OCI-LY3 (cell line): ENCODE results near the gene SKA2.

ENCODE experiments used
- H2AFZ ChIP-seq: fragments of 200-600, 300-600 bp; shearing (Covaris generic); 2 replicates; pipeline ENCODE4 v1.6.0; 2014; ENCODE audit warnings: antibody characterized with exemption, low read depth, low read length
- H3K27ac ChIP-seq: fragments of 200-600, 300-600 bp; sonication (generic); 2 replicates; pipeline ENCODE4 v1.5.1; 2014; ENCODE audit warnings: mild to moderate bottlenecking, low read length, moderate library complexity, mixed read lengths
- H3K27me3 ChIP-seq: fragments of 200-600, 300-600 bp; sonication (generic); 2 replicates; pipeline ENCODE4 v1.6.1; 2014; ENCODE audit warnings: low read depth, low read length, mixed read lengths
- H3K36me3 ChIP-seq: fragments of 200-600, 300-600 bp; sonication (generic); replicated peaks from 2 replicates; pipeline ENCODE3; 2014; ENCODE audit warnings: low read depth, low read length, mixed read lengths
- H3K4me1 ChIP-seq: fragments of 300-600, 200-600 bp; sonication (generic); 2 replicates; pipeline ENCODE4 v1.6.1; 2014; ENCODE audit warnings: low read length, mixed read lengths
- H3K4me2 ChIP-seq: fragments of 200-600, 300-600 bp; sonication (generic); 2 replicates; pipeline ENCODE4 v1.6.1; 2014; ENCODE audit warnings: low read length, mixed read lengths
- H3K4me3 ChIP-seq: fragments of 300-600, 200-600 bp; sonication (generic); 2 replicates; pipeline ENCODE4 v1.5.1; 2014; ENCODE audit warnings: antibody characterized with exemption, mild to moderate bottlenecking, low read length, moderate library complexity
- H3K79me2 ChIP-seq: fragments of 300-600, 200-600 bp; shearing (Covaris generic); 2 replicates; pipeline ENCODE4 v1.6.1; 2014; ENCODE audit warnings: mild to moderate bottlenecking, low read length, mixed read lengths
- H3K9ac ChIP-seq: fragments of 300-600, 200-600 bp; shearing (Covaris generic); 2 replicates; pipeline ENCODE4 v1.6.0; 2014; ENCODE audit warnings: mild to moderate bottlenecking, low read length, moderate library complexity
- H3K9me3 ChIP-seq: fragments of 200-600, 300-600 bp; shearing (Covaris generic); 2 replicates; pipeline ENCODE4 v1.6.1; 2014; ENCODE audit warnings: low read length, mixed read lengths; ENCODE audit not compliant: insufficient read depth
- H4K20me1 ChIP-seq: fragments of 200-600, 300-600 bp; sonication (generic); 2 replicates; pipeline ENCODE4 v1.6.1; 2016; ENCODE audit warnings: low read length, mixed read lengths; ENCODE audit not compliant: insufficient read depth
- EZH2phosphoT487 ChIP-seq: fragments of 200-600 bp; shearing (Covaris generic); IDR thresholded peaks from 2 replicates; pipeline ENCODE4 v1.6.1; 2018; ENCODE audit warnings: antibody characterized with exemption, mixed run types, low read depth
- TF ChIP-seq, protein P1 (sequence below): fragments of 200-600, 300-600 bp; sonication (generic); IDR thresholded peaks from 2 replicates; pipeline ENCODE4 v1.5.1; 2014; ENCODE audit warnings: antibody characterized with exemption, low read length, low read depth

The SKA2 gene, protein sequence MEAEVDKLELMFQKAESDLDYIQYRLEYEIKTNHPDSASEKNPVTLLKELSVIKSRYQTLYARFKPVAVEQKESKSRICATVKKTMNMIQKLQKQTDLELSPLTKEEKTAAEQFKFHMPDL

DNA sequence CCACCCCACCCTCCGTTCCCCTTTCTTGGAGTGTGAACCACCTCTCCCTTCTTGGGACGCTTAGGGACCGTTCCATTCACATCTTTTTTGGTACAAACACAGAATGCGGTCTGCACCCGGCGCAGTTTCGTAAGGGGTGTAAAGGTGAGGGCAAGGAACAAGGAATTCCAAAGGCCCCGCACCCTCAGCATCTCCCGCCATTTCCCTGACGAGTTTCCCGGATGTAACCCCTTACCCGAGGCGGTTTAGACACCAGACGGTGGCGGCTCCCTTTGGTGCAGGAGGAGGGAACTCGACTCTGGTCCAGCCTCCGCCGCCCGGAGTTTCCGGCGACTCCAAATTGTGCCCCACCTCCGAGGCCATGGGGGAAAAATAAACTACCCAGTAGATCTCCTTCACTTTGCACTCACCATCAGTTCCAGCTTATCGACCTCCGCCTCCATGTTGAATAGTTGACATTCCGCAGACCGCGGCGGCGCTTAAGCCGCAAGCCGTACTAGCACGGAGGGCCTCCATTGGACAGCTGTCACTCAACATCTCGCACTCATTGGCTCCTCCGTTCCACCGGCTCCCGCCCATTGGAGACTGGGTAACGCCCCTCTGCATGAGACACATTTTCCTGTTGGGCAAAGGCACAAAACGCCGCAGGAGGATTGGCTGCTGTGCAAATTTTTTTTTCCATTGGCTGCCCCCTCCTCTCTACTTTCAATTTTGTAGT, at the start of gene SKA2:
TSS of gene SKA2 (minus strand) at position 466 of the 718 bp plus-strand sequence. CDS start at position 443, 23 bp downstream.
- Histone ChIP-seq H3K4me3 (peak within 1 kb of the TSS; percentile 95), H3K27me3 (no peaks in the 10 kb centered on the region), H3K9ac (peak within 1 kb of the TSS; percentile 89), H3K4me1 (peaks cover 23% of the 10 kb centered on the region), H3K27ac (peak within 1 kb of the TSS; percentile 74), H3K36me3 (peaks cover 10% of the 10 kb centered on the region), H3K79me2 (peaks cover 92% of the 10 kb centered on the region), H3K4me2 (peak within 1 kb of the TSS; percentile 81), H4K20me1 (0 out of 2 replicates have a peak, but pooled peaks cover 4% of the 10 kb centered on the region), H3K9me3 (no peaks in the 10 kb centered on the region), H2AFZ (peak within 1 kb of the TSS; percentile 85)
- no peak for TF ChIP-seq EZH2phosphoT487
- TF ChIP-seq, protein P1, sequence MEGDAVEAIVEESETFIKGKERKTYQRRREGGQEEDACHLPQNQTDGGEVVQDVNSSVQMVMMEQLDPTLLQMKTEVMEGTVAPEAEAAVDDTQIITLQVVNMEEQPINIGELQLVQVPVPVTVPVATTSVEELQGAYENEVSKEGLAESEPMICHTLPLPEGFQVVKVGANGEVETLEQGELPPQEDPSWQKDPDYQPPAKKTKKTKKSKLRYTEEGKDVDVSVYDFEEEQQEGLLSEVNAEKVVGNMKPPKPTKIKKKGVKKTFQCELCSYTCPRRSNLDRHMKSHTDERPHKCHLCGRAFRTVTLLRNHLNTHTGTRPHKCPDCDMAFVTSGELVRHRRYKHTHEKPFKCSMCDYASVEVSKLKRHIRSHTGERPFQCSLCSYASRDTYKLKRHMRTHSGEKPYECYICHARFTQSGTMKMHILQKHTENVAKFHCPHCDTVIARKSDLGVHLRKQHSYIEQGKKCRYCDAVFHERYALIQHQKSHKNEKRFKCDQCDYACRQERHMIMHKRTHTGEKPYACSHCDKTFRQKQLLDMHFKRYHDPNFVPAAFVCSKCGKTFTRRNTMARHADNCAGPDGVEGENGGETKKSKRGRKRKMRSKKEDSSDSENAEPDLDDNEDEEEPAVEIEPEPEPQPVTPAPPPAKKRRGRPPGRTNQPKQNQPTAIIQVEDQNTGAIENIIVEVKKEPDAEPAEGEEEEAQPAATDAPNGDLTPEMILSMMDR = no peak

DNA sequence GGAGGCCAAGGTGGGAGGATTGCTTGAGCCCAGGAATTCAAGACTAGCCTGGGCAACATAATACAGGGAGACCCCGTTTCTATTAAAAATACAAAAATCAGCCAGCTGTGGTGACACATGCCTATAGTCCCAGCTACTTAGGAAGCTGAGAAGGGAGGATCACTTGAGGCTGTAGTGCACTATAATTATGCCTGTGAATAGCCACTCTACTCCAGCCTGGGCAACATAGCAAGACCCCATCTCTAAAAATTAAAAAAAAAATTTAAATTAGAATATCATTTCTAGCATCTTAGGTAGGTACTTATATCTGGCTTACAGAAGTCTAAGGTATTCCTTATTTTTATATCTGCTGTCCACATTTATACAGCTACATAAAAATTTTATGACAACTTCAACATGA, 47.3 kb upstream of the SKA2 start:
- Histone ChIP-seq H3K27ac (no peak overlapping the region), H3K27me3 (no peaks in the 10 kb centered on the region), H3K4me1 (no peaks in the 10 kb centered on the region), H3K36me3 (peaks cover 30% of the 10 kb centered on the region), H3K4me2 (no peak overlapping the region), H2AFZ (no peak overlapping the region), H3K9ac (no peak overlapping the region), H3K79me2 (no peaks in the 10 kb centered on the region), H3K4me3 (no peak overlapping the region), H4K20me1 (no peaks in the 10 kb centered on the region), H3K9me3 (no peaks in the 10 kb centered on the region)
- TF ChIP-seq, protein P1 = no peak
- TF ChIP-seq EZH2phosphoT487 = no peak

DNA sequence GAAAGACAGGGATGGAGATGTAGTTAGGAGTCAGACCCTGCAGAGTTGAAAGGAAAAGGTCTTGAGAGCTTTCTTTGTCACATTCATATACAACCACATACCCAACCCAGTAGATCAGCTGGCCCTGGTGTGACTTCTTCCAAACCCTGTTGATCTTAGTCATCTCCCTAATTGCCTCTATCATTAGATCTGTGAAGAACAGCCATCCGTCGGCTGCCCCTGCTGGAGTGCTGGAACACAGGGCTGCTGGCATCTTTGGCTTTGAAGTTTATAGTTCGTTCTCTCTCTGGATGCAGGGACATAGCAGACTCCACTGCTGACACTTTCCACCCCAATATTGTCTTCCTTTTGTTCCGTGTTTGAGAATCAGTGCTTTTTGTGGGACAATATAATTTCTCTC, 44.4 kb upstream of the SKA2 start:
- no peaks in the 10 kb centered on the region for H4K20me1 ChIP-seq
- H3K27me3 ChIP-seq = no peaks in the 10 kb centered on the region
- H3K79me2 ChIP-seq = no peaks in the 10 kb centered on the region
- H3K27ac ChIP-seq = no peak overlapping the region
- H2AFZ ChIP-seq = no peak overlapping the region
- H3K9me3 ChIP-seq = no peaks in the 10 kb centered on the region
- H3K36me3 ChIP-seq = peaks cover 34% of the 10 kb centered on the region
- H3K4me3 ChIP-seq = no peak overlapping the region
- TF ChIP-seq, protein P1 = no peak
- no peak for TF ChIP-seq EZH2phosphoT487
- H3K9ac ChIP-seq = no peak overlapping the region
- H3K4me1 ChIP-seq = no peaks in the 10 kb centered on the region
- H3K4me2 ChIP-seq = no peak overlapping the region

DNA sequence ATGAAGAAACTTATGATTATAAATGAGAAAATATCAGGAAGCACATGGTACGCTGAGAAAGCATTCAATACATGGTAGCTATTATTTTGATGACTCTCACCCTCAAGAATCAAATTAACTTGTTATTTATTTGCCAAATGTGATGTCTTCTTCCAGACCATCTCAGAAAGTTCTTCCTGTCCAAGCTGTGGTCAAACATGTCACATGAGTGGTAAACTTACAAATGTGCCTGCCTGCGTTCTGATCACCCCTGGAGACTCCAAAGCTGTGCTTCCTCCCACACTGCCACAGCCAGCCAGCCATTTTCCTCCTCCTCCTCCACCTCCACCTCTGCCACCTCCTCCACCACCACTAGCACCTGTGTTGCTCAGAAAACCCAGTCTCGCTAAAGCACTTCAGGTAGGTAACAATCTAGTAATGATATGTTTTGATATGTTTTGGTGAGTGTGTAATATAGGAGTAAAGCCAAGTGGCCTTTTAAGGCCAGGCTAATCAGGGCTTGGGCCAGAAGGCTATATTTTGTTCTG, 38.4 kb upstream of the SKA2 start:
- no peak overlapping the region for H3K9ac ChIP-seq
- no peak overlapping the region for H3K4me3 ChIP-seq
- H3K36me3 ChIP-seq = peaks cover 40% of the 10 kb centered on the region
- no peak overlapping the region for H2AFZ ChIP-seq
- H3K79me2 ChIP-seq = no peaks in the 10 kb centered on the region
- no peak overlapping the region for H3K27ac ChIP-seq
- no peaks in the 10 kb centered on the region for H3K9me3 ChIP-seq
- no peaks in the 10 kb centered on the region for H3K27me3 ChIP-seq
- H3K4me2 ChIP-seq = no peak overlapping the region
- H3K4me1 ChIP-seq = no peaks in the 10 kb centered on the region
- TF ChIP-seq EZH2phosphoT487 = no peak
- TF ChIP-seq, protein P1 = no peak
- H4K20me1 ChIP-seq = no peaks in the 10 kb centered on the region
